H1 (cell line): ENCODE results near the gene HRH2. TPM values are rescaled to one million over a fixed set of nuclear protein-coding genes. Genes with fewer than 3 reads are reported as not detected.

Source experiments
- CTCF ChIA-PET: fragments of 300-600 bp; sonication (Branson Sonifier 250); formaldehyde crosslinking; loops from one replicate; lab custom pipeline; 2021; ENCODE audit not compliant: partially characterized antibody; lab: Charles Lee
- POLR2A ChIA-PET: fragments of 300-600 bp; sonication (Branson Sonifier 250); formaldehyde crosslinking; loops from one replicate; lab custom pipeline; 2021; ENCODE audit warnings: inconsistent platforms; ENCODE audit not compliant: partially characterized antibody; lab: Charles Lee
- DNase-seq, 2 experiments: peaks; one replicate each; pipeline versions ENCODE4 v3.0.0 to v3.0.0-alpha.2; 2010 to 2022; ENCODE audit warnings: low spot score in 2 of 2, low read depth in 1 of 2, mixed read lengths in 1 of 2
- FAIRE-seq: peaks from 2 replicates; lab custom pipeline; 2011; peaks lifted over from hg19 to GRCh38; lab: Jason Lieb, UNC
- H2AFZ ChIP-seq: 2 replicates; pipeline ENCODE4 v1.8.1; 2012; ENCODE audit warnings: low read length, inconsistent platforms
- H2AK5ac ChIP-seq: 2 replicates; pipeline ENCODE4 v1.6.1; 2013; ENCODE audit warnings: low read depth, low read length
- H2BK120ac ChIP-seq: replicated peaks from 2 replicates; pipeline ENCODE3; 2013; ENCODE audit warnings: low read depth, low read length, inconsistent platforms
- H2BK12ac ChIP-seq: 2 replicates; pipeline ENCODE4 v1.6.1; 2013; ENCODE audit warnings: low read depth, low read length
- H2BK15ac ChIP-seq: 2 replicates; pipeline ENCODE4 v1.6.1; 2013; ENCODE audit warnings: low read length
- H2BK20ac ChIP-seq: 2 replicates; pipeline ENCODE4 v1.6.1; 2013; ENCODE audit warnings: low read length
- H2BK5ac ChIP-seq: 2 replicates; pipeline ENCODE4 v1.6.1; 2013; ENCODE audit warnings: low read depth, low read length
- H3K14ac ChIP-seq: 2 replicates; pipeline ENCODE4 v1.6.1; 2013; ENCODE audit warnings: inconsistent platforms; ENCODE audit not compliant: insufficient read length
- H3K18ac ChIP-seq: 2 replicates; pipeline ENCODE4 v1.6.1; 2013; ENCODE audit warnings: low read length; ENCODE audit errors: extremely low read depth
- H3K23ac ChIP-seq: 2 replicates; pipeline ENCODE4 v1.6.1; 2013; ENCODE audit warnings: inconsistent platforms; ENCODE audit not compliant: insufficient read length
- H3K23me2 ChIP-seq: 2 replicates; pipeline ENCODE4 v1.6.1; 2013; ENCODE audit warnings: low read depth, low read length
- H3K27ac ChIP-seq: 2 replicates; pipeline ENCODE4 v1.6.1; 2011; ENCODE audit warnings: low read depth, low read length, inconsistent platforms
- H3K27me3 ChIP-seq, 4 experiments: replicated peaks in 1 of 4; 1 replicate in 1 of 4; 2 replicates in 3 of 4; pipeline versions ENCODE4 v1.6.1 to v1.8.1; 2011 to 2013; ENCODE audit warnings: low read length in 3 of 4, mild to moderate bottlenecking in 3 of 4, inconsistent platforms in 2 of 4, mixed read lengths in 2 of 4, moderate library complexity in 1 of 4; ENCODE audit not compliant: control insufficient read depth in 3 of 4, insufficient read depth in 3 of 4; ENCODE audit errors: extremely low read depth in 1 of 4
- H3K36me3 ChIP-seq, 4 experiments: 2 replicates each; pipeline versions ENCODE4 v1.6.1 to v1.8.1; 2011 to 2013; ENCODE audit warnings: mild to moderate bottlenecking in 4 of 4, low read length in 3 of 4, moderate library complexity in 2 of 4, control low read depth in 1 of 4, inconsistent platforms in 1 of 4; ENCODE audit not compliant: insufficient read depth in 4 of 4, control insufficient read depth in 2 of 4
- H3K4ac ChIP-seq: replicated peaks from 2 replicates; pipeline ENCODE3; 2013; ENCODE audit warnings: low read length, low read depth, mixed read lengths, inconsistent platforms; ENCODE audit not compliant: insufficient read length
- H3K4me1 ChIP-seq, 4 experiments: replicated peaks in 1 of 4; 1 replicate in 1 of 4; 2 replicates in 3 of 4; pipeline versions ENCODE4 v1.6.1 to v1.8.1; 2011 to 2013; ENCODE audit warnings: low read length in 3 of 4, inconsistent platforms in 2 of 4, mixed read lengths in 1 of 4; ENCODE audit not compliant: insufficient read depth in 4 of 4, control insufficient read depth in 3 of 4
- H3K4me2 ChIP-seq, 2 experiments: 2 replicates each; pipeline versions ENCODE4 v1.6.1 to v1.8.1; 2011 to 2013; ENCODE audit warnings: low read depth in 2 of 2, low read length in 2 of 2, control low read depth in 1 of 2, inconsistent platforms in 1 of 2, mild to moderate bottlenecking in 1 of 2; ENCODE audit not compliant: insufficient read depth in 1 of 2
- H3K4me3 ChIP-seq, 4 experiments: fragments of 200-600, 300-600 bp in 1 of 4; sonication (generic), shearing (Covaris generic), sonication (Bioruptor Twin) in 1 of 4; 2 replicates each; pipeline versions ENCODE4 v1.5.1 to v1.8.1; 2011 to 2016; ENCODE audit warnings: low read length in 4 of 4, low read depth in 3 of 4, control low read depth in 2 of 4, inconsistent platforms in 2 of 4, mild to moderate bottlenecking in 2 of 4, mixed read lengths in 1 of 4, moderate library complexity in 1 of 4; ENCODE audit not compliant: insufficient read depth in 2 of 4; ENCODE audit errors: extremely low read depth in 1 of 4
- H3K56ac ChIP-seq: replicated peaks from 2 replicates; pipeline ENCODE3; 2013; ENCODE audit warnings: low read depth, mild to moderate bottlenecking, mixed read lengths, low read length, inconsistent platforms; ENCODE audit not compliant: insufficient read length
- H3K79me1 ChIP-seq: 2 replicates; pipeline ENCODE4 v1.6.1; 2013; ENCODE audit warnings: low read depth, low read length, control low read depth
- H3K79me2 ChIP-seq, 2 experiments: 2 replicates each; pipeline versions ENCODE4 v1.6.1 to v1.8.1; 2012 to 2013; ENCODE audit warnings: low read length in 2 of 2, mild to moderate bottlenecking in 2 of 2, inconsistent platforms in 1 of 2; ENCODE audit not compliant: insufficient read depth in 2 of 2, control insufficient read depth in 1 of 2
- H3K9ac ChIP-seq, 4 experiments: replicated peaks in 1 of 4; 1 replicate in 1 of 4; 2 replicates in 3 of 4; pipeline versions ENCODE4 v1.6.1 to v1.8.1; 2011 to 2013; ENCODE audit warnings: low read depth in 3 of 4, low read length in 3 of 4, control low read depth in 2 of 4, mild to moderate bottlenecking in 2 of 4, moderate library complexity in 2 of 4, inconsistent platforms in 1 of 4; ENCODE audit errors: extremely low read depth in 1 of 4
- H3K9me3 ChIP-seq, 2 experiments: 2 replicates each; pipeline versions ENCODE4 v1.6.1 to v1.8.1; 2012 to 2013; ENCODE audit warnings: mild to moderate bottlenecking in 2 of 2, moderate library complexity in 2 of 2, control low read depth in 1 of 2, inconsistent platforms in 1 of 2, low read depth in 1 of 2, low read length in 1 of 2, mixed read lengths in 1 of 2; ENCODE audit not compliant: insufficient read depth in 2 of 2
- H4K20me1 ChIP-seq, 2 experiments: replicated peaks in 1 of 2; 2 replicates each; pipeline versions ENCODE3 to v1.8.1; 2011 to 2013; ENCODE audit warnings: inconsistent platforms in 2 of 2, low read length in 2 of 2, mild to moderate bottlenecking in 1 of 2; ENCODE audit not compliant: insufficient read depth in 2 of 2, control insufficient read depth in 1 of 2
- H4K5ac ChIP-seq: 2 replicates; pipeline ENCODE4 v1.6.1; 2013; ENCODE audit warnings: low read length, low read depth, mixed read lengths, inconsistent platforms; ENCODE audit not compliant: insufficient read length
- H4K8ac ChIP-seq: 2 replicates; pipeline ENCODE4 v1.8.0; 2013; ENCODE audit warnings: mild to moderate bottlenecking, moderate library complexity, low read length, inconsistent platforms; ENCODE audit not compliant: insufficient read depth; ENCODE audit errors: extremely low read depth
- H4K91ac ChIP-seq: replicated peaks from 2 replicates; pipeline ENCODE3; 2013; ENCODE audit warnings: low read length, mixed read lengths, inconsistent platforms; ENCODE audit not compliant: insufficient read length
- BACH1 ChIP-seq: IDR thresholded peaks from 2 replicates; pipeline ENCODE4 v1.6.1; 2012; ENCODE audit warnings: low read length, improper control_type of control experiment
- BRCA1 ChIP-seq: IDR thresholded peaks from 2 replicates; pipeline ENCODE4 v1.6.1; 2012; ENCODE audit warnings: low read depth, low read length, improper control_type of control experiment
- GTF2F1 ChIP-seq: IDR thresholded peaks from 2 replicates; pipeline ENCODE4 v1.6.1; 2012; ENCODE audit warnings: low read depth, low read length, improper control_type of control experiment, borderline replicate concordance
- JUN ChIP-seq: IDR thresholded peaks from 2 replicates; pipeline ENCODE4 v1.6.1; 2011; ENCODE audit warnings: low read depth, mild to moderate bottlenecking, improper control_type of control experiment, low read length
- KDM4A ChIP-seq: IDR thresholded peaks from one replicate; pipeline ENCODE4 v1.7.1; 2012; ENCODE audit warnings: low read depth, mild to moderate bottlenecking, moderate library complexity, low read length, inconsistent platforms; ENCODE audit not compliant: severe bottlenecking
- MAX ChIP-seq: IDR thresholded peaks from 2 replicates; pipeline ENCODE4 v1.6.1; 2012; ENCODE audit warnings: inconsistent platforms
- TAF7 ChIP-seq: optimal IDR thresholded peaks from 2 replicates; pipeline ENCODE3; 2011; ENCODE audit warnings: low read depth, mild to moderate bottlenecking, inconsistent platforms, low read length, moderate library complexity, borderline replicate concordance
- TCF12 ChIP-seq: IDR thresholded peaks from 2 replicates; pipeline ENCODE4 v1.6.1; 2011; ENCODE audit warnings: low read depth, mild to moderate bottlenecking, low read length
- YY1 ChIP-seq: IDR thresholded peaks from 2 replicates; pipeline ENCODE4 v1.6.1; 2011; ENCODE audit warnings: low read depth, mild to moderate bottlenecking, low read length
- WGBS, 2 experiments: shearing (Covaris generic) in 1 of 2; methylation state at CpG; one replicate each; pipeline versions ENCODE4 v1.1.6 to v1.1.7; 2013 to 2015; ENCODE audit warnings: low lambda C conversion rate in 2 of 2, mixed read lengths in 2 of 2, inconsistent platforms in 1 of 2, low coverage in 1 of 2, missing lambda C conversion rate in 1 of 2; ENCODE audit not compliant: insufficient replicate concordance in 2 of 2, insufficient coverage in 1 of 2, insufficient read length in 1 of 2; ENCODE audit errors: extremely low coverage in 1 of 2, missing lambda C conversion rate in 1 of 2; 5-methylcytosine and 5-hydroxymethylcytosine counted together
- polyA plus RNA-seq, 7 experiments: library from polyadenylated mRNA; depleted of rRNA in 3 of 7; stranded (reverse) in 5 of 7; unstranded in 2 of 7; fragments of >200 nt in 5 of 7; fragments of 200-250 nt in 2 of 7; gene quantifications; 1 replicate in 5 of 7; 2 replicates in 1 of 7; 4 replicates in 1 of 7; pipeline versions ENCODE4 v1.2.1 to v1.2.3, GENCODE V29; 2011 to 2013; ENCODE audit warnings: missing spikeins in 2 of 7, mixed read lengths in 2 of 7
- total RNA-seq: library from RNA; stranded (reverse); fragmentation: NEBNext Ultra II Directional; extraction: Animal tissue kit (Norgen Biotek cat#: 25700); gene quantifications from 2 replicates; pipeline ENCODE4 v1.2.1, GENCODE V29; 2021
- TF ChIP-seq, protein P1 (sequence below): IDR thresholded peaks from 2 replicates; pipeline ENCODE4 v1.6.1; 2012; ENCODE audit warnings: low read length, inconsistent platforms

Gene HRH2
- total and polyA plus RNA-seq, 2 of the 8 experiments (the other 6 are each of a cell fraction or from before 2014, with no cell fraction given) = 7.8 to 8.1 TPM

DNA sequence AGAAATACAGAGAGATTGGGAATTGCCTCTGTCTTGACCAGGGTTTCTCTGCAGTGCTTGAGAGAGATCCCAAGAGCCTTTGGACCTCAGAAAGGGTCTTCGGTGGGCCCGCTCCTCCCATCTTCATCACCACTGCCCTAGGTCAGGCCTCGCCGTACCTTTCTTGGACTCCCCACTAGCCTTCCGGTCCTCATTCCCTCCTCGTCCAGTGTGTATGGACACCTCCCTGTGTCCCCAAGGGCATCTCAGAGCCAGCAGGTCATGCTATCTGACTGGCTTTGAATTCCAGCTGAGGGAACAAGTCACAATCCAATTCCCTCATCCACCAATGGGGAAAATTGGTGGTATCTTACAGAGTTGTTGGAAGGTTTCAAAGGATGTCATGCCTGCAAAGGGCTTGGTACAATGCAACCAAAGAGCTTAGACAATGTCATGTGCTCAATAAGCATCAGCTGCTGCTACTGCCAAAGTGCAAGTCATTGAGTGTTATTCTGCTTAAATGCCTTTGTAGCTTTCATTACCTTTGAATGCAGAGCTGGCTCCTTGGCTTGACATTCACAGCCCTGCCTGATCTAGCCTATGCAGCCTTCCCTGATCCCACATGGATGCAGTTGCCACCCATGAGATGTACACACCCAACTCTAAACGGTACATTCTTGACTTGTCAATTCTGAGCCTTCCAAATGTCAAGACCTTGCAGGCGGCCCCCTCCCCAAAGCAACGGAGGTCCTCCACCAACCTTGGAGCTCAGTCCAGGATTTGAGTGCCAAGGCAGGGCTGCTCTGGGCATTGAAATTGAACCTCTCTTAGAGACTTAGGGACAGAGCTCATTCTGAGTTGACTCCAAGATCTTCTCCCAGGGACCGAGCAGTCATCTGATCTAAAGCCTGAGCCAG is 58.0 kb downstream of the HRH2 start:
- Histone ChIP-seq H4K8ac (no peak overlapping the region), H3K23ac (no peak overlapping the region), H2BK15ac (no peak overlapping the region), H2BK5ac (no peak overlapping the region), H3K79me1 (no peaks in the 10 kb centered on the region), H3K56ac (no peak overlapping the region), H3K36me3 (peaks cover 0 to 3% (median 0%) of the 10 kb centered on the region in 4 experiments; a peak in 2 of 8 replicates), H2AFZ (no peak overlapping the region), H3K18ac (no peak overlapping the region), H3K79me2 (no peaks in the 10 kb centered on the region), H3K27ac (no peak overlapping the region), H3K9ac (no peak overlapping the region), H2AK5ac (0 out of 2 replicates have a peak overlapping the region, but pooled peaks have one; percentile 84), H2BK120ac (no peak overlapping the region), H3K4me2 (no peak overlapping the region), H2BK12ac (no peak overlapping the region; the same call in 1 of the 2 replicates), H3K4ac (no peak overlapping the region), H3K4me3 (no peak overlapping the region), H4K91ac (no peak overlapping the region), H4K5ac (no peak overlapping the region), H3K23me2 (no peaks in the 10 kb centered on the region), H3K14ac (no peak overlapping the region), H3K9me3 (peaks cover 9 to 16% of the 10 kb centered on the region in 2 experiments), H2BK20ac (no peak overlapping the region), H3K4me1 (no peaks in the 10 kb centered on the region), H4K20me1 (no peaks in the 10 kb centered on the region), H3K27me3 (peaks cover 0 to 2% (median 0%) of the 10 kb centered on the region in 4 experiments; a peak in 1 of 7 replicates)
- ChIA-PET POLR2A (no interaction called here), CTCF (interaction anchor here (0.6 to 4.1 kb wide), 6 partner anchors 15 to 184 kb away, joined by 3 to 46 read pairs (median 3); no protein-coding TSS in a partner anchor)
- 93% methylated on average over 10 of the region's 10 CpGs; no CpG with 5 or more reads in 1 of the 2 experiments for WGBS, 2 experiments
- no peak for DNase-seq
- no peak for FAIRE-seq
- TF ChIP-seq MAX (no peak), TAF7 (no peak), YY1 (no peak), BACH1 (no peak), TCF12 (no peak), JUN (no peak), GTF2F1 (no peak), BRCA1 (no peak), KDM4A (no peak)
- TF ChIP-seq, protein P1, sequence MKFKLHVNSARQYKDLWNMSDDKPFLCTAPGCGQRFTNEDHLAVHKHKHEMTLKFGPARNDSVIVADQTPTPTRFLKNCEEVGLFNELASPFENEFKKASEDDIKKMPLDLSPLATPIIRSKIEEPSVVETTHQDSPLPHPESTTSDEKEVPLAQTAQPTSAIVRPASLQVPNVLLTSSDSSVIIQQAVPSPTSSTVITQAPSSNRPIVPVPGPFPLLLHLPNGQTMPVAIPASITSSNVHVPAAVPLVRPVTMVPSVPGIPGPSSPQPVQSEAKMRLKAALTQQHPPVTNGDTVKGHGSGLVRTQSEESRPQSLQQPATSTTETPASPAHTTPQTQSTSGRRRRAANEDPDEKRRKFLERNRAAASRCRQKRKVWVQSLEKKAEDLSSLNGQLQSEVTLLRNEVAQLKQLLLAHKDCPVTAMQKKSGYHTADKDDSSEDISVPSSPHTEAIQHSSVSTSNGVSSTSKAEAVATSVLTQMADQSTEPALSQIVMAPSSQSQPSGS = no peak
